Measurements from ENCODE around the gene HS3ST6.
"Not testable (repeated sequence)": the region's sequence is repeated elsewhere in the genome, so short reads cannot be mapped to it uniquely, and the experiment has no call there.

DNA sequence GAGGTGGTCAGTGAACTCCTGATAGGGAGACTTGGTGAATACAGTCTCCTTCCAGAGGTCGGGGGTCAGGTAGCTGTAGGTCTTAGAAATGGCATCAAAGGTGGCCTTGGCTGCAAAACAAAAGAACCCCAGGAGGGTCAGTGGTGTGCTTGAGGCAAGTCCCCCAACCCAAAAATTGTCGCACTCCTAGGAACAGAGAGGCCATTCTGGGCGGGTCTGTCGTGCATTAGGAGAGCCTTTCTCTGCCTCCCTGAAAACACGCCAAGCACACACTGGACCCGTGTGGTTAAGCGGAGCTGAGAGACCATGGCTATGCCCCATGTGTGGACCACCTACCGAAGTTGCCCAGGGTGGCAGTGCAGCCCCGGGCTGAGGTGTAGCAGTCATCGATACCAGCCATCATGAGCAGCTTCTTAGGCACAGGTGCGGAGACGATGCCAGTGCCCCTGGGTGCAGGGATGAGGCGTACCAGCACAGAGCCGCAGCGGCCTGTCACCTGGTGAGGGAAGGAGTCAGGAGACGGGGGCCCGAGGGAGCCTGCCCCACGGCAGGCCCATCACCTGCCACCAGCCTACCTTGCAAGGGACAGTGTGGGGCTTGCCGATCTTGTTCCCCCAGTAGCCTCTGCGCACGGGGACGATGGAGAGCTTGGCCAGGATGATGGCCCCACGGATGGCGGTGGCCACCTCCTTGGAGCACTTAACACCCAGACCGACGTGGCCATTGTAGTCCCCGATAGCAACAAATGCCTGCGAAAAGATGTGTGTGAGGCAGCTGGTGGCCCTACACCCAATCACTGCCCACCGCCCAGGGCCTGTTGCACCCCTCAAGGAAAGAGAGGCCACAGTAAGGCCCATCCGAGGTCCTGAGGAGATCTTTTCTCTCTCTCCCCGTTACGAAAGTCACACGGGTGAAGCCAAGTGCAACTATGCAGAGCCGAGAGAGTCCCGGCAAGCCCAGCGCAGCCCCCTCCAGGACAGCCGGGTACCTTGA is 44.2 kb upstream of the HS3ST6 start:
- TF ChIP-seq EZH2 (IDR thresholded peaks at IDR 0.05; ENCODE audit: borderline replicate concordance); EZH2phosphoT487 (IDR thresholded peaks at IDR 0.05; ENCODE audit: low read depth, severe bottlenecking, unreplicated experiment): not testable (repeated sequence)
